SKM-1 (cell line): ENCODE results near the gene ADGRD2.

Experiments
- DNase-seq: peaks from one replicate; lab custom pipeline; 2025; ENCODE audit not compliant: unreplicated experiment; lab: John Stamatoyannopoulos, UW

The ADGRD2 gene

GRCh38 chr9:124456341-124457078, 6.3 kb downstream of the ADGRD2 start:
- DNase-seq: no peak

DNA sequence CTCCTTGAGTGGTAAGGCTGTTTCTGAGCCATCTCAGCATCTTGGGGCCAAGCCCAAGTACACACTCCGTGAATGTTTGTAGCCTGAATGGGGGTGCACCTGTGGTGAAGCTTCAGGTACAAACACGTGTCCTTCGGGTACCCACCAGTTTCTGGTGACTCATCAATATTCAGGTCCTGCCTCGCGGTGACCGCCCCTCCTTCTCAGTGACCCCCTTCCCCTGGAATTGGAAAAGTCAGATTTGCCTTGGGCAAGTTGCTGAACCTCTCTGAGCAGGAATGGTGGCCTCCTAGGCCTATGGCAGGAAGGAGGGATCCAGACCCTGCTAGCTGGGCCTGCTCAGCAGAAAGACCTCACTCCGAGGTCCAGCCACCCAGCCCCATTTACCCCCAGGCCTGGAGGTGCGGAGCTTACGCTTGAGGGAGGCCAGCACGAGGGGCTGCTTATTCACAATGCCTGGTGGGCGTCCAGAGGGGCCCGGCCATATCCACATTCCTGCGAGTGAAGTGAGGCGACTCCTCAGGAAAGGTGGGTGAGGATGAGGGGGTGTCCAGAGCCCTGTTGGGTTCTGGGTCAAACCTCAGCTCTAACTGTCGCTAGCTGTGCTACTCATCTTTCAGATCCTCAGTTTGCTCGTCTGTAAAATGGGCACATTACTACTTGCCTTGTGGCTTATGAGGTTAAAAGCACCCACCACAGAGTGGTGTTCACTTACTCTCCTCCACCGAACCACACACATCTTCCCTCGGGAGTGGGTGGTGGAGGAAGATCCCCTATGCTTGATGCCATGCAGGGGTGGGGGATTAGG, 7.0 kb downstream of the ADGRD2 start:
- no peak for DNase-seq

- DNase-seq: no peak
These were observed 7.7 kb downstream of the ADGRD2 start for GRCh38 chr9:124457887-124458431.

DNA sequence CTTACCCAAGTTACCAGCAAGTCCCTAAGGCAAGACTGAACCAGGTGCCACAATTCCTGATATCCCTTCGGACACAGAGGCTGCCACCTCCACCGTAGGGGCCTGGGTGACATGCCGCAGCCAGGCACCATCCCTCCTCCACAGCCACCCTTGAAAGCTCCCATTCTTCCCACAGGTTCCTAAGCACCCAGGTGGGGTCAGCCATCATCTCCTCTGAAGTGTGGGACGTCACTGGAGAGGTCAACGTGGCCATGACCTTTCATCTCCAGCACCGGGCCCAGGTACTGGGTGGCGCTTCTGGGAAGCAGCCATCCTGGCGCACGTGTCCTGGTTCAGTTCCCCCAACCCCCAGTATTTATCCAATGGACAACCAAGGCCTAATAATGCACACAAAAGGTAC, 8.2 kb downstream of the ADGRD2 start:
- DNase-seq: no peak

DNA sequence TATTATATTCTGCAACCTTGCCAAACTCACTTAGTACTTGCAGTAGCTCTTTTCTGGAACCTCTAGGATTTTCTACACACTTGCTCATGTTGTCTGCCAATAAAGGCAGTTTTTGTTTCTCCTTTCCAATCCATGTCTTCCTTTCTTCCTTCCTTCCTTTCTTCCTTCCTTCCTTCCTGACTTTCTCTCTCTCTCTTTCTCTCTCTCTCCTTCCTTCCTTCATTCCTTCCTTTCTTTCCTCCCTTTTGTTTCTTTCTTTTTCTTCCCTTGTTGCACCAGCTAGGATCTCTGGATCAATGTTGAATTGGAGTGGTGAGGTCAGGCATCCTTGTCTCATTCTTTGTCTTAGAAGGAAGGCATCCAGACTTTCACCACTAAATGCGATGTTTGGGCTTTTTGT, 12.5 kb downstream of the ADGRD2 start:
- DNase-seq: no peak

GRCh38 chr9:124465736-124466135, 15.5 kb downstream of the ADGRD2 start:
- DNase-seq: no peak

DNA sequence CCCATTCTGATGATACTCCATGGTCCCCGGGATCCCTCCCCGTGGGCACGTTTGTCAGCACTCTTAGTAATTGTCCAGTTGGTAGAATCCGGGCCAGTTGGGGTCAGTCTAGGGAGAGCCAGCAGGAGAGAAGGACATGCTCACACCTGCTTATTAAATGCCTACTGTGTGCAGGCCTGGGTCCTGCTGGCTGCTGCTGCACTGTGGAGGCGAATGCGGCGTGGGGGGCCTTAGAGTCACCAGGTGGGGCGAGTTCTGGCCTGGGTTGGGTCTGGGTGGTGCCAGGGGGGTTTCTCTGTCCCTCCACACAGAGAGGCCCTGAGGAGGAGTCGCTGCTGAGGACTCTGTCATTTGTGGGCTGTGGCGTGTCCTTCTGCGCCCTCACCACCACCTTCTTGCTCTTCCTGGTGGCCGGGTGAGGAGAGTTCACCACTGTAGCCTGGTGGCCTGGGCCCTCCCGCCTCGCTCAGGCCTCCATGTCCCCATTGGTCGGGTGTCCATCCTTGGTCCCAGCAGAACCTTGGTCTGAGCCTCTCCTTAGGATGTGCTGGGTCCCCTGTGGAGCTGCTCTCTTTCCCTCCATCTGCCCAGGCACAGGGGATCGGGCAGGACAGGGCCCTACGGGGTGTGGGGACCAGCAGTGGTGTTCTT, 17.3 kb downstream of the ADGRD2 start:
- no peak for DNase-seq

DNA sequence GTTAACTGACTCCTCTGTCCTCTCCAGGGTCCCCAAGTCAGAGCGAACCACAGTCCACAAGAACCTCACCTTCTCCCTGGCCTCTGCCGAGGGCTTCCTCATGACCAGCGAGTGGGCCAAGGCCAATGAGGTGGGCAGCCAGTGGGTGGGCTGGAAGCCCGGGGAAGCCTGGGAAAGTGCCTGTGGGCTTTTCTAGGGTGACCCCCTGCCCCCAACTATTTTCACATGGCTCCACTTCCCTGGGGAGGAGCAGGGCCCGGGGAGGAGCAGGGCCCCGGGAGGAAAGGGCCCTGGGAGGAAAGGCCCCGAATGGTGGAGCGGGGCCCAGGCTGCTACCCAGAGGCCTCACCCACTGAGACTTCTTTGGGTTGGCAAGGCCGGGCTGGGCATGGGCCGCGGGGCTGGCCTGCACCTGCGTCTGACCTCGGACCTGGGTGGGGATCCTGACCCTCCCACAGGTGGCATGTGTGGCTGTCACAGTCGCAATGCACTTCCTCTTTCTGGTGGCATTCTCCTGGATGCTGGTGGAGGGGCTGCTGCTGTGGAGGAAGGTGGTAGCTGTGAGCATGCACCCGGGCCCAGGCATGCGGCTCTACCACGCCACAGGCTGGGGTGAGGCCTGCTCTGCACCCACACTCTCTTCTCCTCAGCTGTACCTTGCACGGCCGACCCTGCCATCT, 17.9 kb downstream of the ADGRD2 start:
- no peak for DNase-seq

DNA sequence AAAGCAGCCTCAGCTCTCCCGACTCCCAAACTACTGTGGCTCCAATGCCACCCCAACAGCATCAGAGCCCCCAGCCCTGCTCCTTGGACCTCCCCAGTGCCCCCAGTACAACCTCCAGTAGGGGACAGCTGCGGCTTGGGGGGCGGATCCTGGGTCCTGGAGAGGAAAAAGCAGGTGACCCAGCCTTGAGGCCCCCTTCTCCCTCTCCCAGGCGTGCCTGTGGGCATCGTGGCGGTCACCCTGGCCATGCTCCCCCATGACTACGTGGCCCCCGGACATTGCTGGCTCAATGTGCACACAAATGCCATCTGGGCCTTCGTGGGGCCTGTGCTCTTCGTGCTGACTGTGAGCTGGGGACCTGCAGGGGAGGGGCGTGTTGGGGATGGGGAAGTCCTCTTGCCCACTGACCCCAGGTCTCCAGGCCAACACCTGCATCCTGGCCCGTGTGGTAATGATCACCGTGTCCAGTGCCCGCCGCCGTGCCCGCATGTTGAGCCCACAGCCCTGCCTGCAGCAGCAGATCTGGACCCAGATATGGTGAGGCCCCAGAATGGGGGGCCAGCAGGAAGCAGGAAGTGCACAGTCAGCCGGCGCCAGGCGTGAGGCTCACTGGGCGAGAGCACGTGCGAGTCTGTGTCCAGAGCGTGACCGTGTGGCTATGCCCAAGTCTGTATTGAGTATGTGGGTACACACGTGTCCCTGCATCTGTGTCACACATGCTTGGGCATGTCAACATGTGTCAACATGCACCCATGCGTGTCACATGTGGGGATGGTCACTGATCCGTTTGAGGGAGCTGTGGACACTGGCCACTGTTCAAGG, 19.0 kb downstream of the ADGRD2 start:
- DNase-seq: no peak

GRCh38 chr9:124470306-124470705, 20.1 kb downstream of the ADGRD2 start:
- no peak for DNase-seq

DNA sequence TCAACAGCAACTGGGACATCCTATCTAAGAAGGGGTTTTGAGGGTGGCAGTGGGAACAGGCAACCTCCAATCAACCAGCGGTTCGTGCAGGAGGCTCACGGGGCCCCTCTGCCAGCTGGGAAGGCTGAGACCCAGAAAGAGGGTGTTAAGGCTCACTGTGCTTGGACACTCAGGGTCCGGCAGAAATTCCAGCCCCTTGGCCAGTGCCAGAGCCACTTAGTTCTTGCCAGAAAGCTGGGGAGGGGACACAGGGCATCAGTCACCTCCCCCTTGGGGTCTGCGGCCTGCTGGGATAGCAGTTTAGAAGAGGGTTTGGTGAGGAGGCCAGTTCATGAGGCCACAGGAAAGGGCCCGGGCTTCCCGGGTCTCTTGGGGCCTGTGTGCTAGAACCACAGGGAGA, 20.5 kb downstream of the ADGRD2 start:
- DNase-seq: no peak

GRCh38 chr9:124471761-124472160, 21.5 kb downstream of the ADGRD2 start:
- DNase-seq: no peak

- DNase-seq: no peak
These were observed 22.5 kb downstream of the ADGRD2 start for GRCh38 chr9:124472770-124473169.

GRCh38 chr9:124473310-124473709, 23.1 kb downstream of the ADGRD2 start:
- no peak for DNase-seq

GRCh38 chr9:124474151-124474550, 23.9 kb downstream of the ADGRD2 start:
- DNase-seq: no peak

DNA sequence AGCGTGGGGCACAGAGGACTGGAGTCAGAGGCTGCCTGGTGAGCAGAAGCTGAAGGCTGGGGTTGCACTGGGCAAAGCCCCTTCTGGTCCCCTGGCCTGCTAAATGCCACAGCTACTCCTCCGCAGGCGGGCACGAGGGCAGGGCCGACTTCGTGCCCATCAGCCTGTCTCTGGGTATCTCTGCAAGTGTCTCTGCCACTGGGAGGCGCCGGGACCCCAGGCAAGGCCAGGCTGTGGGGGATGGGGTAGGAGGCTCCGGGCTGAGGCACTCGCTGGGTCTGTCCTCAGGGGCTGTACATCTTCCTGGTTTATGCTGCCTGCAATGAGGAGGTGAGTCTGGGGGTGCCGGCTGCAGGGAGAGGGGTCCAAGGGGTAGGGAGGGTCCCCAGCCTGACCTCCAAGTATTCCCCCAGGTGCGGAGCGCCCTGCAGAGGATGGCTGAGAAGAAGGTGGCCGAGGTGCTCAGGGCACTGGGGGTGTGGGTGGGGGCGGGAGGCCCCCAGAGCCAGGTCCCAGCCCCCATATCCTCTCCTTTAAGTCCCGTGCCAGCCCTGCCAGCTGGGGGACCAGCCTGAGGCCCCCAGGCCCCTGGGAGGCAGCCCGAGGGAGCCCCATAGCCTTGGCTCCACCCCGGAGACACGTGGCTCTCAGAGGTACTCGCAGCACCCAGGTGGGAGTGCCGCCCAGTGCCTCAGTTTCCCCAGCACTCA, 25.1 kb downstream of the ADGRD2 start:
- no peak for DNase-seq

GRCh38 chr9:124475868-124476690, 25.8 kb downstream of the ADGRD2 start:
- DNase-seq: no peak

GRCh38 chr9:124477211-124477647, 27.0 kb downstream of the ADGRD2 start:
- no peak for DNase-seq
